CD4-positive, CD25-positive, alpha-beta regulatory T cell (primary cell): ENCODE results near the gene RAD18. TPM values are rescaled to one million over a fixed set of nuclear protein-coding genes. Genes with fewer than 3 reads are reported as not detected.

ENCODE experiments used
- ATAC-seq, 2 donors: fragments of 150-1000 bp; cut with Tn5 transposase; one replicate each; pipeline ENCODE4 v1.10.0; 2021; ENCODE audit warnings: low read depth in 2 of 2, moderate number of reproducible peaks in 2 of 2, moderate library complexity in 1 of 2
- DNase-seq, 3 donors: peaks; one replicate each; pipeline versions ENCODE4 v3.0.0 to v3.0.0-alpha.2; 2012 to 2022; ENCODE audit warnings: mixed read lengths in 1 of 3
- H3K27ac ChIP-seq: one replicate; pipeline ENCODE4 v1.7.0; 2013; ENCODE audit warnings: mild to moderate bottlenecking, low read length; ENCODE audit not compliant: insufficient read depth, poor library complexity, severe bottlenecking
- H3K27me3 ChIP-seq: one replicate; pipeline ENCODE4 v1.7.0; 2013; ENCODE audit warnings: low read length; ENCODE audit not compliant: control insufficient read depth, insufficient read depth
- H3K36me3 ChIP-seq: one replicate; pipeline ENCODE4 v1.7.0; 2013; ENCODE audit warnings: mild to moderate bottlenecking, low read length, moderate library complexity; ENCODE audit not compliant: control insufficient read depth, insufficient read depth
- H3K4me1 ChIP-seq: 2 replicates; pipeline ENCODE4 v1.7.0; 2013; ENCODE audit warnings: mild to moderate bottlenecking, low read length; ENCODE audit not compliant: insufficient read depth, control insufficient read depth, poor library complexity, severe bottlenecking
- H3K4me3 ChIP-seq: one replicate; pipeline ENCODE4 v1.7.0; 2013; ENCODE audit warnings: low read depth, mild to moderate bottlenecking, low read length, moderate library complexity
- H3K9me3 ChIP-seq, 2 experiments: 1 replicate in 1 of 2; 2 replicates in 1 of 2; pipeline ENCODE4 v1.7.0; 2013; ENCODE audit warnings: low read length in 2 of 2, mild to moderate bottlenecking in 1 of 2, moderate library complexity in 1 of 2; ENCODE audit not compliant: control insufficient read depth in 2 of 2
- H3K27ac Mint-ChIP-seq, 3 donors: one replicate each; pipeline ENCODE4 v1.8.0; 2020 to 2022; ENCODE audit warnings: mild to moderate bottlenecking in 3 of 3, mixed read lengths in 3 of 3, moderate library complexity in 2 of 3
- H3K27me3 Mint-ChIP-seq: one replicate; pipeline ENCODE4 v1.8.0; 2022; ENCODE audit warnings: mild to moderate bottlenecking, mixed read lengths
- H3K36me3 Mint-ChIP-seq: one replicate; pipeline ENCODE4 v1.8.0; 2020; ENCODE audit warnings: mixed read lengths
- H3K4me1 Mint-ChIP-seq, 4 donors: one replicate each; pipeline ENCODE4 v1.8.0; 2020 to 2022; ENCODE audit warnings: mixed read lengths in 4 of 4, mild to moderate bottlenecking in 1 of 4
- H3K4me3 Mint-ChIP-seq, 4 donors: one replicate each; pipeline ENCODE4 v1.8.0; 2020 to 2022; ENCODE audit warnings: mild to moderate bottlenecking in 4 of 4, mixed read lengths in 4 of 4, moderate library complexity in 3 of 4
- H3K9me3 Mint-ChIP-seq, 7 donors: one replicate each; pipeline ENCODE4 v1.8.0; 2020 to 2022; ENCODE audit warnings: mixed read lengths in 7 of 7, mild to moderate bottlenecking in 3 of 7, moderate library complexity in 2 of 7
- polyA plus RNA-seq, 4 donors: library from polyadenylated mRNA; unstranded; fragments of 300-500 nt; fragmentation: Illumina TruSeq; gene quantifications; one replicate each; pipeline ENCODE4 v1.2.3, GENCODE V29; 2021
- total RNA-seq: library from RNA; stranded (reverse); gene quantifications from one replicate; pipeline ENCODE4 v1.2.3, GENCODE V29; 2022

RAD18 gene
- total and polyA plus RNA-seq, 5 donors from 2014 or later: 7.8 to 19.8 (median 11.2) TPM

DNA sequence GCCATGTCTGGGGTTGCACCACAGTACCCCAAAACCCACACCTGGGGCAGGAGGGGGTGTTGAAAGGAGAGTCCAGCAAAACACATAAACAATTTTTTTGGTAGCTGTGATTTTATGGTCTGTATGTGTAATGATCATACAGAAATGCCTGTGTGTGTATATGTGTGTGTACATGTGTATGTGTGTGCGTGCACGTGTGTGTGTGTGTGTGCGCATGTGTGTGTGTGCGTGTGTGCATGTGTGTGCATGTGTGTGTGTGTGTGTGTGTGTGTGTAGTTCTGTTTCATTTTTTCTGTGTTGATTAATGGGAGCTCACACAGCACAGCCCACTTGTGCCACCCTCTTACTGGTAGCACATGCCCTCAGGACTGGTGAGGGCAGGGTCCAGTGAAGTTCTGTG lies 97.6 kb downstream of the RAD18 start:
- no peak for ATAC-seq
- no peaks in the 10 kb centered on the region for H3K9me3 ChIP-seq

GRCh38 chr3:8864402-8865350 lies 98.6 kb downstream of the RAD18 start:
- no peaks in the 10 kb centered on the region for H3K36me3 ChIP-seq
- ATAC-seq: no peak

More for the DNA sequence above, 97.6 kb downstream of the RAD18 start:
- H3K27me3 Mint-ChIP-seq: no peaks in the 10 kb centered on the region
- no peaks in the 10 kb centered on the region for H3K4me1 ChIP-seq
- no peak for DNase-seq
- no peaks in the 10 kb centered on the region for H3K36me3 ChIP-seq
- H3K27ac ChIP-seq: no peak overlapping the region
- H3K36me3 Mint-ChIP-seq: peaks cover 4% of the 10 kb centered on the region
- H3K27me3 ChIP-seq: no peaks in the 10 kb centered on the region
- H3K9me3 Mint-ChIP-seq: peaks cover 0 to 1% (median 0%) of the 10 kb centered on the region in 7 donors
- H3K4me1 Mint-ChIP-seq: peaks cover 0 to 5% (median 0%) of the 10 kb centered on the region in 4 donors
- no peak overlapping the region for H3K4me3 ChIP-seq
- H3K4me3 Mint-ChIP-seq: no peak overlapping the region
- no peak overlapping the region for H3K27ac Mint-ChIP-seq

GRCh38 chr3:8863891-8864290 lies 99.4 kb downstream of the RAD18 start:
- DNase-seq (no peak), ATAC-seq (no peak)
- Histone ChIP-seq H3K9me3 (no peaks in the 10 kb centered on the region), H3K27me3 (no peaks in the 10 kb centered on the region), H3K36me3 (no peaks in the 10 kb centered on the region), H3K4me3 (no peak overlapping the region), H3K4me1 (no peaks in the 10 kb centered on the region), H3K27ac (no peak overlapping the region)
- Mint-ChIP-seq H3K36me3 (no peaks in the 10 kb centered on the region), H3K9me3 (peaks cover 0 to 1% (median 0%) of the 10 kb centered on the region in 7 donors), H3K27me3 (no peaks in the 10 kb centered on the region), H3K4me1 (peaks cover 0 to 5% (median 0%) of the 10 kb centered on the region in 4 donors), H3K4me3 (no peak overlapping the region), H3K27ac (no peak overlapping the region)

More at GRCh38 chr3:8864402-8865350, 98.6 kb downstream of the RAD18 start:
- Mint-ChIP-seq H3K4me1 (peaks cover 0 to 5% (median 0%) of the 10 kb centered on the region in 4 donors), H3K36me3 (no peaks in the 10 kb centered on the region), H3K27ac (no peak overlapping the region), H3K4me3 (no peak overlapping the region), H3K27me3 (no peaks in the 10 kb centered on the region), H3K9me3 (peaks cover 0 to 1% (median 0%) of the 10 kb centered on the region in 7 donors)
- Histone ChIP-seq H3K27me3 (no peaks in the 10 kb centered on the region), H3K4me1 (no peaks in the 10 kb centered on the region), H3K4me3 (no peak overlapping the region), H3K9me3 (no peaks in the 10 kb centered on the region), H3K27ac (no peak overlapping the region)
- no peak for DNase-seq

- no peaks in the 10 kb centered on the region for H3K9me3 ChIP-seq
- H3K4me1 ChIP-seq: no peaks in the 10 kb centered on the region
- H3K9me3 Mint-ChIP-seq: peaks cover 0 to 2% (median 0%) of the 10 kb centered on the region in 7 donors
- no peak for DNase-seq
- H3K4me1 Mint-ChIP-seq: peaks cover 0 to 2% (median 0%) of the 10 kb centered on the region in 4 donors
- H3K27me3 ChIP-seq: no peaks in the 10 kb centered on the region
- no peak for ATAC-seq
- no peaks in the 10 kb centered on the region for H3K36me3 ChIP-seq
- no peak overlapping the region for H3K4me3 Mint-ChIP-seq
- no peaks in the 10 kb centered on the region for H3K27me3 Mint-ChIP-seq
- H3K4me3 ChIP-seq: no peak overlapping the region
- peaks cover 8% of the 10 kb centered on the region for H3K36me3 Mint-ChIP-seq
- no peak overlapping the region for H3K27ac ChIP-seq
- H3K27ac Mint-ChIP-seq: no peak overlapping the region
Observed at GRCh38 chr3:8857720-8858367, 105.4 kb downstream of the RAD18 start.

DNA sequence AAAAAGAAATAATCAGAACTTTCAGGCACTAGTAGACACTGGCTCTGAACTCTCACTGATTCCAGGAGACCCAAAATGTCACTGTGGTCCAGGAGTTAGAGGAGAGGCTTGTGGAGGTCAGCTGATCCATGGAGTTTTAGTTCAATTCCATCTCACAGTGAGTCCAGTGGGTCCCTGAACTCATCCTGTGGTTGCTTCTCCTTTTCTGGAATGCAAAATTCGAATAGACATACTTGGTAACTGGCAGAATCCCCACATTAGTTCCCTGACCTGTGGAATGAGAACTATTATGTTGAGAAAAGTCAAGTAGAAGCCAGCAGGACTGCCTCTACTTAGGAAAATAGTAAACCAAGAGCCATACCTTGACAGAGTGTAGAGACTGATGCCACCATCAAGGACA lies 106.6 kb downstream of the RAD18 start:
- Histone ChIP-seq H3K27ac (no peak overlapping the region), H3K27me3 (no peaks in the 10 kb centered on the region), H3K9me3 (no peaks in the 10 kb centered on the region), H3K36me3 (no peaks in the 10 kb centered on the region), H3K4me1 (no peaks in the 10 kb centered on the region), H3K4me3 (no peak overlapping the region)
- ATAC-seq (no peak), DNase-seq (no peak)
- Mint-ChIP-seq H3K27ac (no peak overlapping the region), H3K36me3 (peaks cover 8% of the 10 kb centered on the region), H3K27me3 (no peaks in the 10 kb centered on the region), H3K4me3 (no peak overlapping the region), H3K9me3 (peaks cover 0 to 2% (median 0%) of the 10 kb centered on the region in 7 donors), H3K4me1 (peaks cover 0 to 2% (median 0%) of the 10 kb centered on the region in 4 donors)

DNA sequence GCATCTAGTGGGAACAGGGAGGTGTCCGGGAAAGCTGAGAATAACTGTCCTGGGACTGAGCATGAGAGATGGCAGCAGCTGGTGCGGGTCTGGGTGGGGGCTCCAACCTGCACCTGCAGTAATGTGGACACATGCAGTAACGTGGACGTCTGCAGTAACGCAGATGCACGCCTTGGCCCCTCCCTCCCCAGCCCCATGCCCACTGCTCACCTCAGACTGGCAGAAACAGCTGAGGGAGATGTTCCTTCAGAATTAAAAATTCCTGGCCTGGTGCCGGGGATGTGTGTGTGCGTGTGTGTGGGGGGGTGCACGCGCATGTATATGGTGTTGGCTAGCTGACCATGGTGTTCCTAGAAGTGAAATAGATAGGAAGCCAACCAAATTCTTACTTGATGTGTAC lies 107.2 kb downstream of the RAD18 start:
- no peak overlapping the region for H3K4me3 ChIP-seq
- DNase-seq (no peak), ATAC-seq (no peak)
- Mint-ChIP-seq H3K4me3 (no peak overlapping the region), H3K9me3 (peaks cover 0 to 2% (median 0%) of the 10 kb centered on the region in 7 donors), H3K36me3 (peaks cover 8% of the 10 kb centered on the region), H3K27me3 (no peaks in the 10 kb centered on the region), H3K27ac (no peak overlapping the region), H3K4me1 (peaks cover 0 to 2% (median 0%) of the 10 kb centered on the region in 4 donors)
- H3K36me3 ChIP-seq: no peaks in the 10 kb centered on the region
- H3K27me3 ChIP-seq: no peaks in the 10 kb centered on the region
- H3K27ac ChIP-seq: no peak overlapping the region
- H3K9me3 ChIP-seq: no peaks in the 10 kb centered on the region
- no peaks in the 10 kb centered on the region for H3K4me1 ChIP-seq

DNA sequence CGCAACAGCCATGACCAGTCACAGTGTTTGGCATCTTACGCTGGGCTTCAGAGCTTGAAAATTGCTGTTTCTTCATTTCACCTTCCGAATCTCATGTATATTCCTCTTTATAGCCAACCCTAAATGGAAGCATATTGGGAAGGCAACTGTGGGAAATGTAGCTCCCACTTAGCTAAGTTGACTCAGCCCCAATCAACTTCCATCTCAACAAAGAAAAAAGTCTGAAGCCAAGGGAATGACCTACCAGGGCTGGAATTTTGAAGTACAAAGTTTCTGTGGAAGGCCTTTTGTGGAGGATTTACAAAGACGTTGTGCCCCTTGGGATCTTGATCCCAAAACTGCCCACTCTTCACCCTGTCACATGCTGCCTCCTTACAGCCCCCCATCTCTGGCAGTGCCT lies 108.6 kb downstream of the RAD18 start:
- Histone ChIP-seq H3K4me1 (no peaks in the 10 kb centered on the region), H3K9me3 (no peaks in the 10 kb centered on the region), H3K36me3 (no peaks in the 10 kb centered on the region), H3K27ac (no peak overlapping the region), H3K27me3 (no peaks in the 10 kb centered on the region), H3K4me3 (no peak overlapping the region)
- Mint-ChIP-seq H3K4me1 (peaks cover 0 to 2% (median 0%) of the 10 kb centered on the region in 4 donors), H3K36me3 (peaks cover 8% of the 10 kb centered on the region), H3K27ac (no peak overlapping the region), H3K9me3 (peaks cover 0 to 2% (median 0%) of the 10 kb centered on the region in 7 donors), H3K4me3 (no peak overlapping the region), H3K27me3 (no peaks in the 10 kb centered on the region)
- DNase-seq (no peak), ATAC-seq (no peak)
